ENCODE measurements around the gene HPS3. TPM values are rescaled to one million over a fixed set of nuclear protein-coding genes. Genes with fewer than 3 reads are reported as not detected.
"Not testable (repeated sequence)": the region's sequence is repeated elsewhere in the genome, so short reads cannot be mapped to it uniquely, and the experiment has no call there.

The HPS3 gene
- total and polyA plus RNA-seq, 2 experiments from 2014 or later: 13.0 to 13.3 TPM

GRCh38 chr3:149212386-149212785, 82.9 kb downstream of the HPS3 start:
- no peaks in the 10 kb centered on the region for H3K36me3 ChIP-seq
- H3K27me3 ChIP-seq: no peaks in the 10 kb centered on the region
- no peaks in the 10 kb centered on the region for H3K9me3 ChIP-seq (ENCODE audit: low read depth)
- TF ChIP-seq, protein P1, sequence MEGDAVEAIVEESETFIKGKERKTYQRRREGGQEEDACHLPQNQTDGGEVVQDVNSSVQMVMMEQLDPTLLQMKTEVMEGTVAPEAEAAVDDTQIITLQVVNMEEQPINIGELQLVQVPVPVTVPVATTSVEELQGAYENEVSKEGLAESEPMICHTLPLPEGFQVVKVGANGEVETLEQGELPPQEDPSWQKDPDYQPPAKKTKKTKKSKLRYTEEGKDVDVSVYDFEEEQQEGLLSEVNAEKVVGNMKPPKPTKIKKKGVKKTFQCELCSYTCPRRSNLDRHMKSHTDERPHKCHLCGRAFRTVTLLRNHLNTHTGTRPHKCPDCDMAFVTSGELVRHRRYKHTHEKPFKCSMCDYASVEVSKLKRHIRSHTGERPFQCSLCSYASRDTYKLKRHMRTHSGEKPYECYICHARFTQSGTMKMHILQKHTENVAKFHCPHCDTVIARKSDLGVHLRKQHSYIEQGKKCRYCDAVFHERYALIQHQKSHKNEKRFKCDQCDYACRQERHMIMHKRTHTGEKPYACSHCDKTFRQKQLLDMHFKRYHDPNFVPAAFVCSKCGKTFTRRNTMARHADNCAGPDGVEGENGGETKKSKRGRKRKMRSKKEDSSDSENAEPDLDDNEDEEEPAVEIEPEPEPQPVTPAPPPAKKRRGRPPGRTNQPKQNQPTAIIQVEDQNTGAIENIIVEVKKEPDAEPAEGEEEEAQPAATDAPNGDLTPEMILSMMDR (IDR thresholded peaks at IDR 0.05; ENCODE audit: low read depth, low read length): no peak
- H3K27ac ChIP-seq: no peak overlapping the region
- H3K4me3 ChIP-seq: no peak overlapping the region
- H3K4me1 ChIP-seq (ENCODE audit: low read depth): peaks cover 11% of the 10 kb centered on the region
- DNase-seq (ENCODE audit: low read depth in 1 of 2, low spot score in 1 of 2): no peak

DNA sequence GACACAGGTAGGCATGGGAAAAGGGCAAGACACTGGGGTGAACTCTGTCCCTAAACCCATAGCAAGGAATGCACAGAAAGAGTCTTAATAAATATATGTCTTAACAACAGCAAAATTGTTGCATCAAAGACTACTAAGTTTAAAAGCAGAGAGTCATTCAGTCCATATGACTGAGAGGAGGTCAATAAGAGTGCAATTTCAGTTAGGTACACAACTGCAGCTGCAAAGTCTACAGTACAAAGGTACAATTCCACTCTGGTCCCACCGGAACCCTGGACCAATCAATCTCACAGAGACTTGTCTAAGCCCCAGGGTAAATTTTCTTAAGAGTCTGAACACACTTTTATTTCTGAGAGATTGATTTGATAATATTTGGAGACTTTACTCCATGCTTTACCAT, 85.3 kb downstream of the HPS3 start:
- Histone ChIP-seq H3K36me3 (no peaks in the 10 kb centered on the region), H3K27me3 (no peaks in the 10 kb centered on the region), H3K4me3 (no peak overlapping the region), H3K27ac (no peak overlapping the region), H3K9me3 (ENCODE audit: low read depth) (no peaks in the 10 kb centered on the region), H3K4me1 (ENCODE audit: low read depth) (peaks cover 11% of the 10 kb centered on the region)
- TF ChIP-seq, protein P1 (IDR thresholded peaks at IDR 0.05; ENCODE audit: low read depth, low read length): no peak
- no peak for DNase-seq (ENCODE audit: low read depth in 1 of 2, low spot score in 1 of 2)

- TF ChIP-seq, protein P1 (IDR thresholded peaks at IDR 0.05; ENCODE audit: low read depth, low read length): no peak
- Histone ChIP-seq H3K4me1 (ENCODE audit: low read depth) (peaks cover 11% of the 10 kb centered on the region), H3K9me3 (ENCODE audit: low read depth) (no peaks in the 10 kb centered on the region), H3K36me3 (no peaks in the 10 kb centered on the region), H3K27ac (no peak overlapping the region), H3K27me3 (no peaks in the 10 kb centered on the region), H3K4me3 (no peak overlapping the region)
- peak in 1 of 2 donors; percentile 35 for DNase-seq (ENCODE audit: low read depth in 1 of 2, low spot score in 1 of 2)
These were observed 86.1 kb downstream of the HPS3 start for GRCh38 chr3:149215515-149215914.

DNA sequence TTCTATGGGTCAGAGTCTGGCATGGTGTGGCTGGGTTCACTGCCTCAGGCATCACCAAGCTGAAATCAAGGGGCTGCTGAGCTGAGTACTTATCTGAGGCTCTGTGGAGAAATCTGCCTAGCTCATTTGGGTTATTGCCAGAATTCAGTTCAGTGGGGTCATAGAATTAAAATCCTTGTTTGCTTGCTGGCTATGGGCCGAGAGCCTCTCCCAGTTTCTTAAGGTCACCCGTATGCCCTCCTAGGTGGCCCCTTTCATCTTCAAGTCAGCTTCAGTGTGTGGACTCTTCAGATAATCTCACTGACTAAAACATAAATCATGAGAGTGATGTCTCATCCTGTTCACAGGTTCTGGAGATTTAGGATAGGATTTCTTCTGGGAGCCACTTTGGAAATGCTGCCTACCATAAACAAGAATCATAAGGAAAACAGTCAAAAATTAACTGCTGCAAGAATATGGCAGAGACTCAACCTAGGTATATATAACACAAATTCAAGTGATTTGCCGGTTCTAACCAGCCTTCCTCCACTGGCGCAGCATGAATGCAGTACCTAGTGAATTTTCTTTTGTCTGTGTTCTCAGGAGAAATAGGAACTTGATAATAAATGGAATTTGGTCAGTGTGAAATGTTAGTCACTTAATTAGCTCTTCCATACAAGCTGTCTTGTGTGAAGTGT, 86.9 kb downstream of the HPS3 start:
- TF ChIP-seq, protein P1 (IDR thresholded peaks at IDR 0.05; ENCODE audit: low read depth, low read length): no peak
- Histone ChIP-seq H3K27ac (no peak overlapping the region), H3K27me3 (no peaks in the 10 kb centered on the region), H3K4me1 (ENCODE audit: low read depth) (peaks cover 11% of the 10 kb centered on the region), H3K4me3 (no peak overlapping the region), H3K9me3 (ENCODE audit: low read depth) (no peaks in the 10 kb centered on the region), H3K36me3 (no peaks in the 10 kb centered on the region)
- DNase-seq (ENCODE audit: low read depth in 1 of 2, low spot score in 1 of 2): peak; percentile 26 to 54

DNA sequence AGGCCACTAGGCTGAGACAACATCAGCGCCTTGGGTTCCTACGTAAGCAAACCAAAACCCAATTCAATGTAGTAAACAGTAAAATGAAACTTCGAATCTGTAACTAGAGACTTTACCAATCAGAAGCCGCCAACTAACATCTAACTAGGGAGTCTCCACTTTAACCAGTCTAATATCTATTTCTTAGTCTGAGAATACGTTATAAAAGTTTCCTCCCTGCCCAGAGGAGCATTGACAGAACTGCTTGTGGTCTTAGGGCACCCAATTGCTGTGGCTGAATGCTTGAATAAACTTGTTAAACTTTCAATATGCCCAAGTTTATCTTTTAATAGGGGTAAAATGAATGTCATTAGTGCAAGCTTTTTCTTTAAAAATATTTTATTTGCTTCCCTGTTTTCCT, 87.9 kb downstream of the HPS3 start:
- Histone ChIP-seq H3K4me3 (no peak overlapping the region), H3K9me3 (ENCODE audit: low read depth) (no peaks in the 10 kb centered on the region), H3K36me3 (no peaks in the 10 kb centered on the region), H3K27me3 (no peaks in the 10 kb centered on the region), H3K27ac (no peak overlapping the region), H3K4me1 (ENCODE audit: low read depth) (peaks cover 11% of the 10 kb centered on the region)
- TF ChIP-seq, protein P1 (IDR thresholded peaks at IDR 0.05; ENCODE audit: low read depth, low read length): no peak
- no peak for DNase-seq (ENCODE audit: low read depth in 1 of 2, low spot score in 1 of 2)

GRCh38 chr3:149219380-149220121, 90.1 kb downstream of the HPS3 start:
- not testable (repeated sequence) for H3K4me3 ChIP-seq; H3K27ac ChIP-seq; DNase-seq (ENCODE audit: low read depth in 1 of 2, low spot score in 1 of 2); H3K9me3 ChIP-seq (ENCODE audit: low read depth); H3K27me3 ChIP-seq; H3K36me3 ChIP-seq
- peaks cover 12% of the 10 kb centered on the region for H3K4me1 ChIP-seq (ENCODE audit: low read depth)
